ENCODE results near the gene KLHL7. TPM values are rescaled to one million over a fixed set of nuclear protein-coding genes. Genes with fewer than 3 reads are reported as not detected.

The KLHL7 gene
- polyA plus RNA-seq, 1 donor (not counting 4 experiments of a cell fraction or from before 2014, with no cell fraction given): 43.1 TPM

- H3K9ac ChIP-seq (ENCODE audit: control insufficient read depth, extremely low read depth, insufficient read depth, low read length): no peak overlapping the region
- no peak overlapping the region for H3K4me2 ChIP-seq (ENCODE audit: control insufficient read depth, extremely low read depth, insufficient read depth, low read depth, low read length)
- no peak overlapping the region for H2AFZ ChIP-seq (ENCODE audit: control insufficient read depth, low read length)
- no peaks in the 10 kb centered on the region for H3K9me3 ChIP-seq (ENCODE audit: control insufficient read depth, low read depth, low read length)
- no peak for FAIRE-seq
- no peak for DNase-seq (ENCODE audit: low read depth, low spot score)
- no peaks in the 10 kb centered on the region for H4K20me1 ChIP-seq (ENCODE audit: control insufficient read depth, extremely low read depth, insufficient read depth, low read length)
- no peak for TF ChIP-seq EZH2 (IDR thresholded peaks at IDR 0.05; ENCODE audit: low read length)
- no peak for TF ChIP-seq CTCF (optimal IDR thresholded peaks at IDR 0.05 in 1 of 3, IDR thresholded peaks at IDR 0.05 in 1 of 3, conservative IDR thresholded peaks at IDR 0.05 in 1 of 3; ENCODE audit: extremely low read depth in 1 of 3, insufficient read depth in 2 of 3, low read length in 3 of 3)
- no peaks in the 10 kb centered on the region for H3K27me3 ChIP-seq (ENCODE audit: control insufficient read depth, extremely low read depth, insufficient read depth, low read length)
- no peak overlapping the region for H3K4me3 ChIP-seq (ENCODE audit: control insufficient read depth in 2 of 3, extremely low read depth in 1 of 3, insufficient read depth in 2 of 3, low read depth in 1 of 3, low read length in 3 of 3)
- no peaks in the 10 kb centered on the region for H3K9me1 ChIP-seq (ENCODE audit: control insufficient read depth, extremely low read depth, insufficient read depth, low read length)
- no peaks in the 10 kb centered on the region for H3K79me2 ChIP-seq (ENCODE audit: control insufficient read depth, insufficient read depth, low read length)
- dilution Hi-C loops (cut with MboI; ENCODE audit: extremely low pct_ligation_motif_present, low sequenced_read_pairs): no loop called here
- no peaks in the 10 kb centered on the region for H3K4me1 ChIP-seq (ENCODE audit: control insufficient read depth, extremely low read depth, insufficient read depth, low read length)
- no peak overlapping the region for H3K27ac ChIP-seq (ENCODE audit: control insufficient read depth, insufficient read depth, low read length)
- peaks cover 0 to 1% of the 10 kb centered on the region in 2 experiments for H3K36me3 ChIP-seq (ENCODE audit: control insufficient read depth in 2 of 2, extremely low read depth in 1 of 2, insufficient read depth in 2 of 2, low read length in 2 of 2)
Observed at GRCh38 chr7:23161482-23161881, 55.9 kb downstream of the KLHL7 start.

GRCh38 chr7:23164846-23165245, 59.3 kb downstream of the KLHL7 start:
- dilution Hi-C loops (cut with MboI; ENCODE audit: extremely low pct_ligation_motif_present, low sequenced_read_pairs): no loop called here
- H3K9me3 ChIP-seq (ENCODE audit: control insufficient read depth, low read depth, low read length): no peaks in the 10 kb centered on the region
- no peaks in the 10 kb centered on the region for H3K4me1 ChIP-seq (ENCODE audit: control insufficient read depth, extremely low read depth, insufficient read depth, low read length)
- FAIRE-seq: no peak
- no peak overlapping the region for H3K9ac ChIP-seq (ENCODE audit: control insufficient read depth, extremely low read depth, insufficient read depth, low read length)
- H3K27ac ChIP-seq (ENCODE audit: control insufficient read depth, insufficient read depth, low read length): no peak overlapping the region
- H3K79me2 ChIP-seq (ENCODE audit: control insufficient read depth, insufficient read depth, low read length): no peaks in the 10 kb centered on the region
- H3K36me3 ChIP-seq (ENCODE audit: control insufficient read depth in 2 of 2, extremely low read depth in 1 of 2, insufficient read depth in 2 of 2, low read length in 2 of 2): peaks cover 0 to 1% of the 10 kb centered on the region in 2 experiments
- no peaks in the 10 kb centered on the region for H3K27me3 ChIP-seq (ENCODE audit: control insufficient read depth, extremely low read depth, insufficient read depth, low read length)
- H3K4me3 ChIP-seq (ENCODE audit: control insufficient read depth in 2 of 3, extremely low read depth in 1 of 3, insufficient read depth in 2 of 3, low read depth in 1 of 3, low read length in 3 of 3): no peak overlapping the region
- TF ChIP-seq CTCF (optimal IDR thresholded peaks at IDR 0.05 in 1 of 3, IDR thresholded peaks at IDR 0.05 in 1 of 3, conservative IDR thresholded peaks at IDR 0.05 in 1 of 3; ENCODE audit: extremely low read depth in 1 of 3, insufficient read depth in 2 of 3, low read length in 3 of 3): no peak
- no peak for TF ChIP-seq EZH2 (IDR thresholded peaks at IDR 0.05; ENCODE audit: low read length)
- no peaks in the 10 kb centered on the region for H4K20me1 ChIP-seq (ENCODE audit: control insufficient read depth, extremely low read depth, insufficient read depth, low read length)
- no peak for DNase-seq (ENCODE audit: low read depth, low spot score)
- H3K4me2 ChIP-seq (ENCODE audit: control insufficient read depth, extremely low read depth, insufficient read depth, low read depth, low read length): no peak overlapping the region
- no peaks in the 10 kb centered on the region for H3K9me1 ChIP-seq (ENCODE audit: control insufficient read depth, extremely low read depth, insufficient read depth, low read length)
- no peak overlapping the region for H2AFZ ChIP-seq (ENCODE audit: control insufficient read depth, low read length)
